GM21526 (cell line): ENCODE data around the gene DDX51.
A peak's percentile ranks its signal among the peaks of the same experiment; 100 is the strongest.

Source experiments
- ATAC-seq: cut with Tn5 transposase; IDR thresholded peaks from one replicate; pipeline ENCODE4 v1.9.1; 2021; ENCODE audit warnings: moderate library complexity; ENCODE audit not compliant: unreplicated experiment, low FRiP score

DDX51 gene, protein sequence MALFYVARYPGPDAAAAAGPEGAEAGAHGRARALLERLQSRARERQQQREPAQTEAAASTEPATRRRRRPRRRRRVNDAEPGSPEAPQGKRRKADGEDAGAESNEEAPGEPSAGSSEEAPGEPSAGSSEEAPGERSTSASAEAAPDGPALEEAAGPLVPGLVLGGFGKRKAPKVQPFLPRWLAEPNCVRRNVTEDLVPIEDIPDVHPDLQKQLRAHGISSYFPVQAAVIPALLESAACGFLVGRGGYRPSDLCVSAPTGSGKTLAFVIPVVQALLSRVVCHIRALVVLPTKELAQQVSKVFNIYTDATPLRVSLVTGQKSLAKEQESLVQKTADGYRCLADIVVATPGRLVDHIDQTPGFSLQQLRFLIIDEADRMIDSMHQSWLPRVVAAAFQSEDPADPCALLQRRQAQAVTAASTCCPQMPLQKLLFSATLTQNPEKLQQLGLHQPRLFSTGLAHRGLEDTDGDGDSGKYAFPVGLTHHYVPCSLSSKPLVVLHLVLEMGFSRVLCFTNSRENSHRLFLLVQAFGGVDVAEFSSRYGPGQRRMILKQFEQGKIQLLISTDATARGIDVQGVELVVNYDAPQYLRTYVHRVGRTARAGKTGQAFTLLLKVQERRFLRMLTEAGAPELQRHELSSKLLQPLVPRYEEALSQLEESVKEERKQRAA

DNA sequence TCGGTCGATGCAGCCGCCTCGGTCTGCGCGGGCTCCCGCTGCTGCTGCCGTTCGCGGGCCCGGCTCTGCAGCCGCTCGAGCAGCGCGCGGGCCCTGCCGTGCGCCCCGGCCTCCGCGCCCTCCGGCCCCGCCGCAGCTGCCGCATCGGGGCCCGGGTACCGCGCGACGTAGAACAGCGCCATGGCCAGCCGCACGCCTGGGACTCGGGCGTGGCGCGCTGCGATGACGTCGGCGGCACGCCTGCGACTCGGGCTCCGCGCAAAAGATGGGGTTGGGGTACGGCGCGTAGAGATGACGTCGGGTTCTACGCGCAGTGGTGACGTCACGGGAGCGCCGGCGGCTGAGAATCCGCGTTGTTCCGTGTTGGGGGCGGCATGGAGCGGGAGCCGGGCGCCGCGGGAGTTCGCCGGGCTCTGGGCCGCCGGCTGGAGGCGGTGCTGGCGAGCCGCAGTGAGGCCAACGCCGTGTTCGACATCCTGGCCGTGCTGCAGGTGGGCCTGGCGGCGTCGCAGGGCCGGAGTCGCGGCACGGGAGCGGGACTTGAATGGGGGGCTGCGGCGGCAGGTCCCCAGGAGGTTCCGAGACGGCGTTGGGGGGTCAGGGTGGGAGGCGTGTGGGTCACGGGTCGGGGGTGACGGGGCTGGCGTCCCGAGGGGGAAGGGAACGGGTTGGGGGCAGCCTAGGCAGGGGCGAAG, at the start of gene DDX51, which contains the start of gene NOC4L:
Gene DDX51 (minus strand): TSS at position 205 of the 695 bp plus-strand sequence. CDS start 23 bp downstream, at position 182.
Gene NOC4L (plus strand): TSS at position 343 of the 695 bp plus-strand sequence. CDS start 32 bp downstream, at position 375.
- ATAC-seq: peak; percentile 75

DNA sequence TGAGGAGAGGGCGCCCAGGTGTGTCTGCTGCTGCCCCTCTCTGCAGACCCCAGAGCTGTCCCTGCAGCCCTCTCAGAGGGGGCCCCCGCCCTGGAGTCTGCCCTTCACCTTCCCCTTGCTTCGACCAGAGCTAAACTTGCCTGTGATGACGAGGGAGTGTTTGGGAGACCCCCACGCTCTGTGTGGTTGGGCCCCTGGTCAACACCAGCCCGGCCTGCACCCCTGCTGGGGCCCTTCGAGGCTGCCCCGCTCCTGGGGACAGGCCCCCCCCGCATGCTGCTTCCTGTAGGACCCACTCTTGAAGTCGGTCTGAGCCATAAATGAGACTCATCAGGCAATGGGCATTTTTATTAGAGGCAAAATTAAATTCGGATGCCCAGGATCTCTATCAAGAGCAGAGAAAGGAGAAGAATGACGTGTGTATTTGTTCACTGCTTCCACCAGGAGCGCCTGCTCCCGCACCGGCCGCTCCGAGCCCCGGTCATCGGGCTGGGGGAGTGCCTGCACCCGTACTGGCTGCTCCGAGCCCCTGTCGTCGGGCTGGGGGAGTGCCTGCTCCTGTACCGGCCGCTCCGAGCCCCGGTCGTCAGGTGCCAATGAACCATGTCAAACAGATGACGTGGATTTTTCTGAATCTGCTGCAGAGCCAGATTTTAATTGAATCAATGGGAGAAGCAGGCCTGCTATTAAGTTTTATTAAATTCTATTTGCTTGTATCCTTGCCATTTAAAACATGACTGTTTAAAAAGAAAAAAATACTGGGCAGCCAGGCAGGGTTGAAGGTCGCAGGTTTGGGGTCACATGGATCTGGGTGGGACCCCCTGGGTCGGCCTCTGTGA, 47.8 kb upstream of the DDX51 start:
- no peak for ATAC-seq

DNA sequence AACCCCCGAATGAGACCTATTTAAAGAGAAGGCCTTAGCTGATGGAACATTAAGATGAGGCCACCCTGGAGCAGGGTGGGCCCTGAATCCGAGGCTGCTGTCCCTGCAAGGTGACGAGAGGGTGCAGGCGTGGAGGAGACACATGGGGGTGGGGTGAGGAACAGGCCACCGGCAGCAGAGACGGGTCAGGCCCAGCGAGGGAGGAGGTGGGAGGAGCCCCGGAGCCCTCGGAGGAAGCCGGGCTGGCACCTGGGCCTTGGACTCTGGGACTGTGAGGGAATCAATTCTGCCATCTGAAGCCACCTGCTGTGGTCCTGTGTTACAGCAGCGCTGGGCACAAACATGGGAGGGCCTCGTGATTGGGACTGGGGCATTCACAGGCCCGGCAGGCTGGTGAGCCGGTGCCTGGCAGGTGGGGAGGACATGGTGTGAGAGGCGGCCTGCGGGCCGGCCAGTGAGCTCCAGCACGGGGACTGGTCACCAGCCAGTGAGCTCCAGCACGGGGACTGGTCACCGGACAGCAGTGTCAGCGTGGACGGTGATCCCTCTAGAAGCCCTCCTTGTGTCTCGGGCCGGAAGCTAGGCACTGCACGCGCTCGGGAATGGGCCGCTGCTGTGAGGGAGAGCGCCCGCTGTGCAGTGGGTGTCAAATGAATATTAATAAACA, 46.8 kb upstream of the DDX51 start:
- no peak for ATAC-seq

DNA sequence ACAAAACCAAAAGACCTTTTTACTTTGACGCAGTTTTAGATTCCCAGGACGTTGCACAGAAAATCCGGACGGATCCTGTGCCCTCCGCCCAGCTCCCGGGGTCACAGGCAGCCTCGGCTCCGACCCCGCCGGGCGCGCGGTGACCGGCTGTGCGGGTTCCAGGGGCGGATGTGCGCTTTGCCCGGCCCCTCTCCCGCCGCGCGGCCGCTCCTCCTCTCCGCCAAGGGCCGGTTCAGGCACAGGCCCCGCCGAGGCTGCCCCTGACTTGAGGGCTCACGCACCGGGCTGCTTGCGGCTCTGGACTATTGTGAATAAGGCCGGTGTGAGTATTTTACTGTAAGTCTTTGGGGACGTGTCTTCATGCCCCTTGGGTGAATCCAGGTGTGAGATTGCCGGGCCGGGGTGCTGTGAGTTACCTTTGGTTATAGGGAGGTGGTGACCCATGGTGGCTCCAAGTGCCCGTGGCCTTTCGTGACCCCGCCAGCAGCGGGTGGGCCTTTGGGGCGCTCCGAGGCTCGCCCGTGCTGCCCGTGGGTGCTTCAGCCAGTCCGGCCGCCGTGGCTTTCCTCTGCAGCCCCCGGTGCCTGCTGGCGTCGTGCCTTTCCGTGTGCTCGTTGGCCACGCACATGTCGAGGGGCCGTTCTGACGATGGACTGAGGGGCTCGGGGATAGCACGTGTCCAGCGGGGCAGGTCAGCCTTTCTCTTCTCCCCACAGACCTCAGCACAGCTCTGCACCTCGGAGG, 46.1 kb upstream of the DDX51 start:
- peak; percentile 6 for ATAC-seq

DNA sequence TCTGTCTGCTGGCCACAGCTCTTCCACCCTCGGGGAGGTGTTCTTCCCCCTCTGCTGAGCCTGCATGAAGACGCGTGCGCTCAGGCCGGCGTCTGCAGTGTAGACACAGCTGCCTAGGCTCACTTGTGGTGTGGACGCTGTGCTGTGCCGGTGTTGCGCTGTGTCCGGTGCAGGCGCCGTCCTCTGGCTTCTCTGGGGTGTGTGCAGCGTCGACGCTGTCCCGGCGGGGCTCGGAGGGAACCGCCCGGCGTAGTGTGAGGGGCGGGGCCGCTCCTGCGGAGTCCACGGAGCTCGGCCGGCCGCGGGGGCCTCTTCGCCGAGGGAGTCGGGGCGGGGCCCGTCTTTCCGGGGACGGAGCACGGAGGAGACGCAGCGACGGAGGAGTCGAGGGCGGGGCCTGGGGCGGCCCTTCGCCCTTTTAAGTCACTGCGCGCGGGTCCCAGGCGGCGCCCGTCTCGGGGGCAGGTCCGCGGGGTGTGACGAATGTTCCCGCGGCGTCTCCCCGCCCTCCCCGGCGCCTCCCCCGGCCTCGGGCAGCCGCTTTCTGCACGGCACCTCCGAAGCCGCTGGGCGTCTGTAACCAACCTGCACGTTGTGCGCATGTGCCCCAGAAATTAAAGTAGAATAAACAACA, 45.4 kb upstream of the DDX51 start:
- ATAC-seq: peak; percentile 85

DNA sequence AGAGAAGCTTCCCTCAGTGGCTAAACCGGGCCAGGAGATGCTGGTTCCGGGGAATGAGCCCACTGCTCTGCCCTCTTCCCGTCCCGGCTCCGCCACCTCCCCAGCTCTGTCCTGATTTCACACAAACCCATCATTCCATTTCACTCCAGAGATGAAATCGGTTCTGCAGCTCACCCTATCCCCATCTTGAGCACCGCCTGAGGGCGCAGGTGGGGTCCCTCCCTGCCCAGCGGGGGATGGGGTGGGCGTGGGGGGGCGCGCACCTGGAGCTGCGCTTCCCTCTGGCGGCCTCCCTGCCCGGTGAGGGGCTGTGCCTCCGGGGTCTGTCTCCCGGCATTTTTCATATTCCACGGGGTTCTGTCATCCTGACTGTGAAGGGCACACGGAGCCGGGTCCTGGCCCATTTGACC, 44.8 kb upstream of the DDX51 start:
- no peak for ATAC-seq

DNA sequence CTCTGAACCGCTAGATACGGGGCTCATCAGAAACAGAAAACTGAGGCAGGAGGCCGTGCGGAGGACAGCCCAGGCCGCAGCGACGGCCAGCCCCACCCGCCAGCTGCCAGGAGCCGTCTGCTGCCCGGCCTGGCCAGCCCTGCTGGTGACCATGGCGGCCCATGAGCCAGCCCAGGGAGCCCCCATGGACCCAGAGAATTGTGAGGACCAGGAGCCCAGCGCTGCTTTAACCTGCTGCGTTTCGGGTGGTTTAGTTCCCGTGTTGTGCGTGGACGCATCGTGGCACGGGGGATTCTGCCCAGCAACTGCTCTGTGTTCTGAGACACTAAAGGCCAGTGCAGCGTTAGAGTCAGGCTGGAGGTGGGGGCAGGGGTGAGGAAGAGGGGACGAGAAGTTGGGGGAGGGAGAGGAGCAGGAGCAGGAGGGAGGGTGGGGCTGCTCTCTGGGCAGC, 44.4 kb upstream of the DDX51 start:
- ATAC-seq: no peak

DNA sequence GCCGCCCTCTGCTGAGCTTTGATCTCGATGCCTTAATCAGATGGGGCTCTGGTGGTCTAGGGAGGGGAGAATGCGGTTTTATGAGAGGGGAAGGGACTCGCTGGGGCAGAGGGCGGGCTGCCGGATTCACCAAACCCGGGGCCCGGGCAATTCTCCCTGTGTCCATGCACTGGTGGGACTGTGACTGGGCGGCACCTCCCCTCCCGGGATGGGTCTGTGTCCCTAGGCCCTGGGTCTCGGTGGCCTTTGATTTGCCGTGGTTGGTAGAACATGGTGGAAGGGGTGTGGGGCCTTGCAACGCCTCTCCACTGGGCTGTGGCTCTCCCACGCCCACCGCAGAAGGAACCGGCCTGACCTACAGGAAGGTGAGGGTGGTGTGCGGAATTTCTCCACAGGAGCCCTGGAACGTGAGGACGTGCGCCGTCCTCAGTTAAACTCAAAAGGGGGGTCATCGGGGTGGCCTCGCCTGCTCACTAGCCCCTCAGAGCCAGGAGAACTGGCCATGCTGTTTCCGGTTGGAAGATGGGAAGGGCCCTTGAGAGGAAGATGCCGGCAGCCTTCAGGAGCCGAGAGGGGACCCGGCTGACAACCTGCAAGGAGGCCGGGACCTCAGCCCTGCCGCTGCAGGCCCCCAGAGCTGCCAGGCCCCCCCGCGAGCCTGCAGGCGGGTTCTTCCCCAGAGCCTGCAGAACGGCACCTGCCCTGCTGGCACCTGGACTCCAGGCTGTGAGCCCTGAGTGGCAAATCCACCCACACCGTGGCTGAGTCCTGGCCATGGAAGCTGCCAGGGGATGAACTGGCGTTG, 43.7 kb upstream of the DDX51 start:
- no peak for ATAC-seq

DNA sequence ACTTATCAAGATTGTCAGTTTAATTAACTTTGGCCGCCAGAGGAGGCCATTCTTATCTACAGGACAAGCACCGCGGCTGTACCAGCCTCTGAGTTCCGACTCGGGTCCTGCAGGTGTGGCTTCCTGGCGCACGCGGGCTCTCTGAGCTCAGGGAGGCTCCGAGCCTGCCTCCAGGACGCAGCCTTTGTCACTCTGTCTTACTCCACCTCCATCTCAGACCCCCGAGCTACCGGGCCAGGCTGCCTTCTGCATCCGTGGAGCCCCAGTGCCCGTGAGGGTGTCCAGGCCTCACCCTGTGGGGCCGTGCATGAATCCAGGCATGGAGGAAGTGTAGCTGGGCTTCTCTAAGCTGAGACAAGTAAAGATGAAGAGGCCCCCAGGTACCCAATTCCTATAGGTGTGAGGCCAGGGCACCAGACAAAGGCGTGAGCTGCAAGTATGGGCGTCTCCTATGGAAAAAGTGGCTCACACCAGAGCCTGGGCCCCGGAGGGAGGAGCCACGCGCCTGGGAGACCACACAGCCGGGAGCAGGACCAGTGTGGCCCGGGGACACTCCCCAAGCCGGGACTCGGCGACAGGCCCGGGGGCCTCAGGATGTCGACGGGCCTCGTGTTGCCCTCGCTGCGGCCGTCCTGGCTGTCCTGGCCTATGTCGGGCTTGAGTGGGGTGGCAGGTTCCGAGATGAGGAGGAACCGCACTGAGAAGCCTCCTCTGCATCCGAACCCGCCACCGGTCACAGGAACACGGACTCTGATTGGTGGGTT, 42.9 kb upstream of the DDX51 start:
- ATAC-seq: no peak

DNA sequence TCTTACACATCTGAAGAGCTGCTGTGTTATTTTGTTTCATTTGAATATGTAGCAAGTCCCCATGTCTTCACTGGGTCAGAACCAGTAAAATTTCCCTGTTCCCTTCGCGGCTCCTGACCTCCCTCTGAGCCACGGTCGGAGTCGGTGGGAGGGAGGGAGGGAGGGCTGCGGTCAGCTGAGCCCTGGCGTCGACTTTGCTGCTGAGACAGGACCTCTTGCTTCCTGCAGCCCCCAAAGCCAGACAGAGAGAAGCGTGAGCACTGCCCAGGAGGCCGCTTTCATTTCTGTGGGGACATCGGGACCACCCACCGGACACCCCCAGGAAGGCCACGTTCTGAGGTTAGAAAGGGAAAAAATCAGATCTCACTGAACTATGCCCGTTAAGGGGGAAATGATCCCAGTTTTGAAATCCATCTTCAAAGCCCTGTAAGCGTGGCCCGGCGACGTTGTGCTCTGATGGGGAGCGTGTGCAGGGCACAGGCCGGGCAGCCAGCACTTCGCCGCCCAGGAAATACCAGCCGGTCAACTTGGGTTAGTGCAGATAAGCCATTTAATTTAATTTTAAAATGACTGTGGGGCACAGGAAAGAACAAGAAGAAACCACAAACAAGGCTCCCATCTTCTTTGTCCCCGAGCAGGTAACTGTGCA, 42.2 kb upstream of the DDX51 start:
- ATAC-seq: no peak

DNA sequence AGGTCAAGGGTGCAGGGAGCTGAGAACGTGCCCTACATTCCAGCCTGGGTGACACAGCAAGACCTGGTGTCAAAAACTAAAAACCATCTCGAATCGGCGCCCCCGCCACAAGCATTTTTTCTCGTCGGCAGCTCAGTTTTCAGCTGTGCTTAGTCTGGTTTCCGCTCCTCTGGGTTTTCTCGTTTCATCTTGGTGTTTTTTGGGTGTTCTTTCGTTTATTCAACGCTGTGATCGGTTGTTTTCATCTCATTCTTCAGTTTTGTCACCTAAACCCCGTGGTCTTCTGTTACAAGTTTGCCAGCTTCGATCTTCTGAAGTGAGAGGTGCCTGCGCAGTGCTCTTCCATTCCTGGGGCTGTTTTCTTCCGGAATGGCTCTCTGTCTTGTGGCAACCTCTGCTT, 41.6 kb upstream of the DDX51 start:
- no peak for ATAC-seq

DNA sequence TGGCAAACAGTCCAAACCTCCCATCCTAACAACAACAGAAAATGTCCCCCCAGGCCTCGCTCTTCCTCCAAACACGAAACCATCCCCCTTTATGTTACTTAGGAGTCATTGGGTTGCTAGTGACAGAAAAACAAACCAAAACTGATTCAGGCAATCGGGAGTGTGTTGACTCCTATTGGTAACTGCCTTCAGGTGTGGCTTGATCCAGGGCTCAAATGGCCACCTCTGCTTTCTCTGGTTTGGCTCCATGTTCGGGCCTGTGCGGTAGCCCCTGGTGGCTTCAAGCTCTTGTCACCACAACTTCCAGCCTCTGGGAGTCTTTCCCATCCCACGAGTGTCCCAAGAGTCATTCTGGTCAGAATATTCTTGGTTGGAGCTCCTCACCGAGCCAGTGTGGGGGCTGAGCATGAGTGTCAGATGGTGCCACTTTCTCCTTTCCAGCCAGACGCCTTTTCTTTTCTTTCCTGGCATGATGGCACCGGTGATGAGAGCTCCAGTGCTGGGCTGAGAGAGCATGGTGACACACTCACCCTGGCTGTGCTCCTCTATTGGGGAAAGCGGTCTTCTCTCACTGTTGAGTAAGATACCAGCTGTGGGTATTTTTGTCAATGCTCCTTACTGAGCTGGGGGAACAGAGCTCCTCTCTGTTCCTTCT, 38.7 kb upstream of the DDX51 start:
- ATAC-seq: no peak

DNA sequence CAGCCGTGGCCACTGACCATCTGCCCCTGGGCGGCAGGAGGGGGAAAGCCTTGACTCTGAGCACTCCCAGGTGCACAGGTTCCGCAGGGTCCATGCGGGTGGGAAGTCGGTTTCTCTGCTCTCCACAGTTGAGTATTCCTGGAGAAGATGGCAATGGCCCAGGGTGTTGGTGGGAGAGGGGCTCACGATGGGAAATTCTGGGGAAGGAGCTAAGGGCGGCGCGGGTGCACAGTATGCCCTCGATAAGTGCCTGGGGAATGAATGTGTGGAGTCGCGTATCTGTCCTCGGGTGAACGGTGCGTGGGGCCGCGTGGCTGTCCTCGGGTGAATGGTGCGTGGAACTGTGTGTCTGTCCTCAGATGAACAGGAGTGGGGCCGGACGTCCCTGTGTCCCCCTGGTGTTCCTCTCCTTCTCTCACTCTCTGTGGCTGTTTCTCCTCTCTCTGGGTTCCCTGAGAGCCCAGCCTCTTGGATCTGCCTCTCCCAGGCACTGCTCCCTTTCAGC, 38.1 kb upstream of the DDX51 start:
- no peak for ATAC-seq

DNA sequence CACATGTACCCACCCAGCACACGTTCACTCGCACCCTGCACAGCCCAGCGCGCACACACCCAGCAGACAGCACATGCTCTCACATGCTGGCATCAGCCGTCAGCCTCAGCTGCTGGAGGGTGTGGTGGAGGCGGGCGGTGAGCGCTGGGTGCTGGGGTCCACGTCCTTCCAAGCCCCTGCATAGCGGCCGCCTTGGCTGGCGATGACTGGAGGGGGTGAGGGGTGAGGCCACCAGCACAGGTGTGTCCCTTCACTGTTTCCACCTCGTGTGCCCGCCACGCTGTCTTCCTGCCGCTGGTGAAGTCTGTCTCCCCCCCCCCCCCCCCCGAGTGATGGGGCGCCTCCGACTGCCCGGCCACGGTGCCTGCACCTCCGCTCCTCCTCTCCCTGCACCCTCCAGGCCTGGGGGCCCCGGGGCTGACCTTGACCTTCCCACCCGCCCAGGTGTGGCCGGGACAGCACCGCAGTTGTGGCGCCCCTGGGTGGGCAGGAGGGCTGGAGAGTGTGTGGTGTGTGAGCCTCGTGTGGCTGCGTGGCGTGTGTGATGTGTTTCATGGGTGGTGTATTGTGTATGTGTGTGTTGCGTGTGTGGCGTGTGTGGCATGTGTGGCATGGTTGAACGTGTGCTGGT, 37.6 kb upstream of the DDX51 start:
- no peak for ATAC-seq
